Endothelial cell of umbilical vein (primary cell): ENCODE measurements around the gene C20orf141. TPM values are rescaled to one million over a fixed set of nuclear protein-coding genes. Genes with fewer than 3 reads are reported as not detected.

ENCODE experiments used
- BruUV-seq: library from RNA; stranded (reverse); fragments of 400-500 nt; replicated peaks from 2 replicates; lab custom pipeline; 2021; lab: Mats Ljungman, UMichigan
- CTCF ChIA-PET: fragments of 300-600, 350-600 bp; sonication (Branson Sonifier 250); formaldehyde crosslinking; loops from one replicate; lab custom pipeline; 2021; ENCODE audit warnings: antibody characterized with exemption, inconsistent platforms; lab: Charles Lee
- POLR2A ChIA-PET: fragments of 300-600, 350-600 bp; sonication (Branson Sonifier 250); formaldehyde crosslinking; loops from one replicate; lab custom pipeline; 2021; ENCODE audit warnings: antibody characterized with exemption, inconsistent platforms; lab: Charles Lee
- DNase-seq: peaks from one replicate; pipeline ENCODE4 v3.0.0-alpha.2; 2011; ENCODE audit warnings: low read depth, low spot score
- FAIRE-seq: peaks from 2 replicates; lab custom pipeline; 2011; peaks lifted over from hg19 to GRCh38; lab: Jason Lieb, UNC
- H2AFZ ChIP-seq: 2 replicates; pipeline ENCODE4 v1.6.0; 2012; ENCODE audit warnings: low read depth, low read length, control low read depth, inconsistent platforms
- H3K27ac ChIP-seq: 2 replicates; pipeline ENCODE4 v1.5.1; 2011; ENCODE audit warnings: low read depth, mild to moderate bottlenecking, control low read depth, low read length, moderate library complexity; ENCODE audit not compliant: insufficient read depth
- H3K27me3 ChIP-seq, 2 experiments: 2 replicates each; pipeline versions ENCODE4 v1.6.0 to v1.6.1; 2011; ENCODE audit warnings: low read length in 2 of 2, mixed read lengths in 1 of 2; ENCODE audit not compliant: control insufficient read depth in 2 of 2, insufficient read depth in 2 of 2
- H3K36me3 ChIP-seq, 2 experiments: 2 replicates in 1 of 2; 3 replicates in 1 of 2; pipeline ENCODE4 v1.5.1; 2011; ENCODE audit warnings: low read length in 2 of 2, mild to moderate bottlenecking in 1 of 2, moderate library complexity in 1 of 2; ENCODE audit not compliant: control insufficient read depth in 2 of 2, insufficient read depth in 2 of 2; ENCODE audit errors: extremely low read depth in 1 of 2
- H3K4me1 ChIP-seq: 3 replicates; pipeline ENCODE4 v1.5.1; 2011; ENCODE audit warnings: mild to moderate bottlenecking, low read length; ENCODE audit not compliant: control insufficient read depth, insufficient read depth; ENCODE audit errors: extremely low read depth
- H3K4me2 ChIP-seq: 2 replicates; pipeline ENCODE4 v1.6.1; 2011; ENCODE audit warnings: low read length, control low read depth, mixed read lengths; ENCODE audit not compliant: insufficient read depth
- H3K4me3 ChIP-seq, 3 experiments: fragments of 200-600 bp in 1 of 3; sonication (generic), shearing (Covaris generic) in 1 of 3; replicated peaks in 1 of 3; 2 replicates each; pipeline ENCODE4 v1.5.1; 2011 to 2016; ENCODE audit warnings: control low read depth in 3 of 3, low read length in 3 of 3, mild to moderate bottlenecking in 2 of 3, inconsistent platforms in 1 of 3, low read depth in 1 of 3, moderate library complexity in 1 of 3; ENCODE audit not compliant: insufficient read depth in 1 of 3
- H3K79me2 ChIP-seq: 2 replicates; pipeline ENCODE4 v1.6.0; 2012; ENCODE audit warnings: low read length, inconsistent platforms; ENCODE audit not compliant: control insufficient read depth, insufficient read depth
- H3K9ac ChIP-seq: replicated peaks from 2 replicates; pipeline ENCODE3; 2011; ENCODE audit warnings: low read length, control low read depth; ENCODE audit not compliant: insufficient read depth; ENCODE audit errors: extremely low read depth
- H3K9me1 ChIP-seq: replicated peaks from 3 replicates; pipeline ENCODE4 v1.6.0; 2011; ENCODE audit warnings: mild to moderate bottlenecking, low read length; ENCODE audit not compliant: control insufficient read depth, insufficient read depth; ENCODE audit errors: extremely low read depth
- H3K9me3 ChIP-seq: replicated peaks from 2 replicates; pipeline ENCODE4 v1.5.1; 2012; ENCODE audit warnings: low read length, inconsistent platforms; ENCODE audit not compliant: control insufficient read depth, insufficient read depth
- H4K20me1 ChIP-seq: replicated peaks from 2 replicates; pipeline ENCODE3; 2011; ENCODE audit warnings: mild to moderate bottlenecking, low read length; ENCODE audit not compliant: control insufficient read depth, insufficient read depth; ENCODE audit errors: extremely low read depth
- CTCF ChIP-seq, 2 donors: IDR thresholded peaks; 1 replicate in 1 of 2; 2 replicates in 1 of 2; pipeline ENCODE4 v1.5.1; 2011; ENCODE audit warnings: low read length in 2 of 2, mild to moderate bottlenecking in 2 of 2, moderate library complexity in 2 of 2, control low read depth in 1 of 2, inconsistent platforms in 1 of 2, low read depth in 1 of 2; ENCODE audit not compliant: insufficient read depth in 1 of 2; ENCODE audit errors: extremely low read depth in 1 of 2
- EZH2 ChIP-seq: IDR thresholded peaks from 2 replicates; pipeline ENCODE4 v1.6.1; 2012; ENCODE audit warnings: borderline replicate concordance, low read depth, mild to moderate bottlenecking, moderate library complexity, low read length, inconsistent platforms; ENCODE audit not compliant: severe bottlenecking
- FOS ChIP-seq: IDR thresholded peaks from 2 replicates; pipeline ENCODE4 v1.6.1; 2011; ENCODE audit warnings: mild to moderate bottlenecking, low read length, moderate library complexity, borderline replicate concordance; ENCODE audit not compliant: insufficient read depth
- GATA2 ChIP-seq: IDR thresholded peaks from 2 replicates; pipeline ENCODE4 v1.7.0; 2011; ENCODE audit warnings: low read depth, mild to moderate bottlenecking, moderate library complexity, mixed read lengths, low read length; ENCODE audit not compliant: insufficient read length, insufficient read depth
- JUN ChIP-seq: IDR thresholded peaks from 2 replicates; pipeline ENCODE4 v1.6.1; 2011; ENCODE audit warnings: borderline replicate concordance, low read depth; ENCODE audit not compliant: insufficient read length, insufficient read depth
- MYC ChIP-seq: IDR thresholded peaks from one replicate; pipeline ENCODE4 v1.6.1; 2011; ENCODE audit warnings: mild to moderate bottlenecking, low read depth, low read length
- POLR2A ChIP-seq: IDR thresholded peaks from 2 replicates; pipeline ENCODE4 v1.6.1; 2012; ENCODE audit warnings: low read depth, mild to moderate bottlenecking, control low read depth, low read length
- POLR2AphosphoS5 ChIP-seq: IDR thresholded peaks from 2 replicates; pipeline ENCODE4 v1.6.1; 2012; ENCODE audit warnings: low read depth, mild to moderate bottlenecking, control low read depth, low read length, moderate library complexity; ENCODE audit not compliant: insufficient read depth
- dilution Hi-C: fragments of 300-500 bp; cut with MboI; formaldehyde crosslinking; loops from one replicate; pipeline ENCODE4 v1.15.0; 2019; ENCODE audit warnings: low sequenced_read_pairs; ENCODE audit not compliant: extremely low pct_ligation_motif_present
- intact Hi-C: fragments of 100-400 bp; cut with micrococcal nuclease; formaldehyde crosslinking; loops from one replicate; pipeline ENCODE4 v1.10.0; 2022
- polyA plus RNA-seq, 4 experiments: library from polyadenylated mRNA; depleted of rRNA in 3 of 4; stranded (reverse) in 3 of 4; unstranded in 1 of 4; fragments of >200 nt; gene quantifications; 2 replicates each; pipeline versions ENCODE4 v1.2.1 to v1.2.3, GENCODE V29; 2011 to 2012; ENCODE audit warnings: missing spikeins in 1 of 4
- total RNA-seq: library from RNA; stranded (reverse); gene quantifications from 2 replicates; pipeline ENCODE4 v1.2.3, GENCODE V29; 2021
- TF ChIP-seq, protein P1 (sequence below): IDR thresholded peaks from 2 replicates; pipeline ENCODE4 v1.6.1; 2011; ENCODE audit not compliant: insufficient read depth, insufficient read length

C20orf141 gene
- total and polyA plus RNA-seq, 2 donors (not counting 3 experiments of a cell fraction or from before 2014, with no cell fraction given), result not detected

DNA sequence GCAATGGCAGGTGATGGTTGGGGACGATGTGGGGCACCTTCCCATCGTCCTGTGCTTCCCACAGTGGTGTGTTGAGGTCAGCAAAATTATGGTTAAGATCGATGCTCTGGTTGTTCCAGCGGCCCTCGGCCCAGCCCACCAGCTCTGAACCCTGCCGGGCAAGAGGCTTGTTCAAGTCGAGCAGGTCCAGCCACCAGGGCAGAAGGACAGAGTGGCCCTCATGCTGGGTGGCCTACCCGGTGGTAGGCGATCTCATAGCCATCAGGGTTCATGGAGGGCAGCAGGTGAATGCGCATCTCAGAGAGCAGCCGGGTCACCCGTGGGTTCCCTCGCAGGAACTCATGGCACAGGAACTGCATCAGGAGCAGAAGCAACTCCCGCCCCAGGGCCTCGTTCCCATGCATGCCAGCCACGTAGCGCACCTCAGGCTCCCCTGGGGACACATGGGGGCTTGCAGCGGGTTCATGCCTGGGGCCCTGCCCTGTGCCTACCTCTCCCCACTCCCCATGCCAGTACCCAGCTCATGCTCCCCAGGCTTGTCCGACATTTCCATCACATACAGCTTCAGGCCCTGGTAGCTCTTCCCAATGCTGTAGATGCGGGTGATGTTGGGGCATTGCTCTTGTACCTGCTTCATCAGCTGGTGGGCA lies 18.7 kb upstream of the C20orf141 start:
- DNase-seq (no peak), FAIRE-seq (no peak)
- H3K9ac ChIP-seq, result no peak overlapping the region
- TF ChIP-seq POLR2A, result no peak
- TF ChIP-seq JUN, result no peak
- TF ChIP-seq CTCF (IDR thresholded peaks at IDR 0.05; ENCODE audit: extremely low read depth in 1 of 2, insufficient read depth in 1 of 2, low read depth in 1 of 2, low read length in 2 of 2), result no peak
- TF ChIP-seq FOS, result no peak
- no peak for TF ChIP-seq POLR2AphosphoS5
- TF ChIP-seq GATA2, result no peak
- TF ChIP-seq, protein P1, sequence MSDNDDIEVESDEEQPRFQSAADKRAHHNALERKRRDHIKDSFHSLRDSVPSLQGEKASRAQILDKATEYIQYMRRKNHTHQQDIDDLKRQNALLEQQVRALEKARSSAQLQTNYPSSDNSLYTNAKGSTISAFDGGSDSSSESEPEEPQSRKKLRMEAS, result no peak
- TF ChIP-seq EZH2, result no peak
- TF ChIP-seq MYC, result no peak
- no TSS peak for BruUV-seq
- no peaks in the 10 kb centered on the region for H3K79me2 ChIP-seq
- no peak overlapping the region for H3K4me2 ChIP-seq
- H3K4me1 ChIP-seq, result peaks cover 4% of the 10 kb centered on the region
- ChIA-PET POLR2A (no interaction called here), CTCF (no interaction called here)
- peaks cover 18 to 19% of the 10 kb centered on the region in 2 experiments for H3K27me3 ChIP-seq
- no peaks in the 10 kb centered on the region for H4K20me1 ChIP-seq
- no peak overlapping the region for H3K4me3 ChIP-seq
- H3K9me3 ChIP-seq, result no peaks in the 10 kb centered on the region
- dilution Hi-C loops (no loop called here), intact Hi-C loops (no loop called here)
- no peak overlapping the region for H3K27ac ChIP-seq
- no peaks in the 10 kb centered on the region for H3K9me1 ChIP-seq
- H3K36me3 ChIP-seq, result no peaks in the 10 kb centered on the region
- no peak overlapping the region for H2AFZ ChIP-seq
